GM23338 (cell line): ENCODE results near the gene CBS. TPM values are rescaled to one million over a fixed set of nuclear protein-coding genes. Genes with fewer than 3 reads are reported as not detected.
"Not testable (repeated sequence)": the region's sequence is repeated elsewhere in the genome, so short reads cannot be mapped to it uniquely, and the experiment has no call there.

ENCODE experiments used
- ATAC-seq: fragments of 200-7000 bp; cut with Tn5 transposase; 3 replicates; pipeline ENCODE4 v1.9.1; 2020
- DNase-seq: peaks from one replicate; pipeline ENCODE4 v3.0.0-alpha.2; 2015; ENCODE audit warnings: low spot score
- H2AFZ ChIP-seq: fragments of 200-600 bp; sonication (generic); 2 replicates; pipeline ENCODE4 v1.8.0; 2016; ENCODE audit warnings: antibody characterized with exemption, mild to moderate bottlenecking, moderate library complexity
- H3F3A ChIP-seq: fragments of 200-600 bp; sonication (generic); replicated peaks from 2 replicates; pipeline ENCODE4 v1.8.0; 2017; ENCODE audit warnings: antibody characterized with exemption, mixed run types, low read depth
- H3K27ac ChIP-seq: fragments of 200-600 bp; sonication (generic); 2 replicates; pipeline ENCODE4 v1.6.1; 2016; ENCODE audit warnings: low read depth
- H3K27me3 ChIP-seq: fragments of 200-600 bp; sonication (generic); 2 replicates; pipeline ENCODE4 v1.8.0; 2016; ENCODE audit warnings: mild to moderate bottlenecking, mixed run types, moderate library complexity; ENCODE audit not compliant: insufficient read depth
- H3K36me3 ChIP-seq: fragments of 200-600 bp; sonication (generic); 2 replicates; pipeline ENCODE4 v1.8.0; 2016; ENCODE audit warnings: mild to moderate bottlenecking; ENCODE audit not compliant: insufficient read depth
- H3K4me1 ChIP-seq: fragments of 200-600 bp; sonication (generic); 2 replicates; pipeline ENCODE4 v1.8.0; 2016; ENCODE audit warnings: mild to moderate bottlenecking, moderate library complexity; ENCODE audit not compliant: insufficient read depth
- H3K4me2 ChIP-seq: fragments of 200-600 bp; sonication (generic); 2 replicates; pipeline ENCODE4 v1.7.1; 2017; ENCODE audit warnings: mixed run types
- H3K4me3 ChIP-seq: fragments of 200-600 bp; sonication (generic); 2 replicates; pipeline ENCODE4 v1.6.1; 2016; ENCODE audit warnings: mixed run types
- H3K79me2 ChIP-seq: fragments of 200-600 bp; sonication (generic); replicated peaks from 2 replicates; pipeline ENCODE4 v1.8.0; 2017; ENCODE audit warnings: mild to moderate bottlenecking; ENCODE audit not compliant: insufficient read depth
- H3K9me2 ChIP-seq: fragments of 200-600 bp; sonication (generic); 2 replicates; pipeline ENCODE4 v1.8.0; 2017; ENCODE audit not compliant: insufficient read depth
- H4K20me1 ChIP-seq: fragments of 200-600 bp; sonication (generic); replicated peaks from 2 replicates; pipeline ENCODE4 v1.8.0; 2017; ENCODE audit warnings: mild to moderate bottlenecking; ENCODE audit not compliant: insufficient read depth
- H3K27ac Mint-ChIP-seq: 2 replicates; pipeline ENCODE4 v1.8.0; 2020; ENCODE audit warnings: inconsistent platforms, mild to moderate bottlenecking, moderate library complexity, mixed read lengths
- H3K27me3 Mint-ChIP-seq: 3 replicates; pipeline ENCODE4 v1.8.0; 2022; ENCODE audit warnings: low read depth, mild to moderate bottlenecking, moderate library complexity, mixed read lengths, inconsistent platforms; ENCODE audit not compliant: insufficient read depth, poor library complexity
- H3K36me3 Mint-ChIP-seq: 3 replicates; pipeline ENCODE4 v1.8.0; 2021; ENCODE audit warnings: low read depth, mild to moderate bottlenecking, inconsistent platforms, moderate library complexity, mixed read lengths
- H3K4me1 Mint-ChIP-seq: 3 replicates; pipeline ENCODE4 v1.8.0; 2020; ENCODE audit warnings: mild to moderate bottlenecking, inconsistent platforms, mixed read lengths
- H3K4me3 Mint-ChIP-seq: 3 replicates; pipeline ENCODE4 v1.8.0; 2021; ENCODE audit warnings: moderate library complexity, mild to moderate bottlenecking, inconsistent platforms, mixed read lengths
- H3K9me3 Mint-ChIP-seq: 3 replicates; pipeline ENCODE4 v1.8.0; 2020; ENCODE audit warnings: moderate library complexity, mild to moderate bottlenecking, inconsistent platforms, mixed read lengths
- POLR2AphosphoS5 ChIP-seq: IDR thresholded peaks from 2 replicates; pipeline ENCODE4 v1.6.1; 2016; ENCODE audit warnings: antibody characterized with exemption, low read depth
- polyA plus RNA-seq: library from polyadenylated mRNA; unstranded; fragments of >200 nt; fragmentation: Nextera tagmentation; extraction: Ambion mirVana; gene quantifications from 2 replicates; pipeline ENCODE4 v1.2.1, GENCODE V29; 2016
- total RNA-seq: library from RNA; depleted of rRNA; stranded (reverse); fragments of >200 nt; shearing (Covaris generic); gene quantifications from 2 replicates; pipeline ENCODE4 v1.2.3, GENCODE V29; 2014
- TF ChIP-seq, protein P1 (sequence below), 2 experiments: fragments of 200-600 bp in 1 of 2; sonication (generic) in 1 of 2; conservative IDR thresholded peaks; 2 replicates each; pipeline versions ENCODE4 v1.5.1 to v1.6.1; 2016 to 2017; ENCODE audit warnings: antibody characterized with exemption in 2 of 2, low read depth in 2 of 2, mild to moderate bottlenecking in 2 of 2, moderate library complexity in 1 of 2

Gene CBS
- total and polyA plus RNA-seq, 2 experiments from 2014 or later, result 421 to 861 TPM

DNA sequence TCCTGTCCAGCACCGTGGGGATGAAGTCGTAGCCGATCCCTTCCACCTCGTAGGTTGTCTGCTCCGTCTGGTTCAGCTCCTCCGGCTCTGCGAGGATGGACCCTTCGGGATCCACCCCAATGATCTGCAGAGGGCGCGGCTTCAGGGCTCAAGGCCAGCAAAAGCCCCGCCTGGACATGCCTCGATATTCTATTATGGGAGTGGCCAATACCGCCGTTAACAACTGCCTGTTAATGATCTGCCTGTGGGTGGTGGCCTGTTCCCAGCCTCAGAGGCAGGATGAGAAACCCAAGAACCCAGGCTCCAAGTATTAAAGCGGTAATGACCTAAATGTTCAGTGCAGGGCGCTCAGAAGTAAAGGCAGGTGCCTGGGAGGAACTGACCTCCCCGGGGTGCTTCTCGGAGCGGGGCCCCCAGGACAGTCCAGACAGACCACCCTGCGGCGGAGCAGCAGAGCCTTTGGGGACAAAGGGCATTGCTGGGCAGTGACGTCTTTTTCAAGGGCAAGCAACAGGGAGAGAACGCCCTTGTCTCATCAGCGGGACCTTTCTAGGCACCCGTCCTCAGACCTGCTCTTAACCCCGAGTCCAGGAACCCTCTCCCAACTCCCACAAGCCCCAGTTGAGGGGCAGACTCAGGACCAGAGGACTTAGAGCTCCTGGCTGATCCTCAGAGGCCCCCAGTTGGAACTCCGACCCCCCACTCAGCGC lies 12.5 kb downstream of the CBS start:
- not testable (repeated sequence) for H3K4me3 ChIP-seq, H3K4me3 Mint-ChIP-seq, H3F3A ChIP-seq, H3K27me3 Mint-ChIP-seq, H3K4me2 ChIP-seq, ATAC-seq, H3K4me1 Mint-ChIP-seq, DNase-seq, H3K9me3 Mint-ChIP-seq, H4K20me1 ChIP-seq, H3K27me3 ChIP-seq, H3K4me1 ChIP-seq, H3K36me3 ChIP-seq, H2AFZ ChIP-seq, H3K36me3 Mint-ChIP-seq, H3K79me2 ChIP-seq, H3K27ac Mint-ChIP-seq, H3K27ac ChIP-seq, H3K9me2 ChIP-seq

DNA sequence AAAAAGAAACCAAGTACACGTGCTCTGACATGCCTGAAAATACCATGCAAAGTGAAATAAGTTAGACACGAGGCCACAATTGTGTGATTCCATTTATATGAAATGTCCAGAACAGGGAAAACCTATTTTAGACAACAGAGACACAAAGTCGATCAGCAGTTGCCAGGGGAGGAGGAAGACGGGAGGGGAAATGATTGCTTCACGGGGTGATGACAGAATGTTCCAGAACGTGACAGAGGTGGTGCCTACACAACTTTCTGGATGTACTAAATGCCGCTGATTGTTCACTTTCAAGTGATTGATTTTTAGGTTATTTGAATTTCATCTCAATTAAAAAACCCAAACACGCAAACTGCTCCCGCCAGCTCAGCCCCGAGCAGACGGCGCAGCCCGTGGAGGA lies 22.5 kb downstream of the CBS start:
- not testable (repeated sequence) for H3K9me2 ChIP-seq, H3K27ac ChIP-seq, H3K79me2 ChIP-seq, DNase-seq, H3F3A ChIP-seq, H3K4me2 ChIP-seq, H3K9me3 Mint-ChIP-seq, H3K4me3 Mint-ChIP-seq, H3K4me3 ChIP-seq, ATAC-seq, H3K27me3 ChIP-seq, H4K20me1 ChIP-seq, H3K36me3 Mint-ChIP-seq, H3K4me1 Mint-ChIP-seq, H3K36me3 ChIP-seq, H3K27me3 Mint-ChIP-seq, H2AFZ ChIP-seq, H3K27ac Mint-ChIP-seq, H3K4me1 ChIP-seq

DNA sequence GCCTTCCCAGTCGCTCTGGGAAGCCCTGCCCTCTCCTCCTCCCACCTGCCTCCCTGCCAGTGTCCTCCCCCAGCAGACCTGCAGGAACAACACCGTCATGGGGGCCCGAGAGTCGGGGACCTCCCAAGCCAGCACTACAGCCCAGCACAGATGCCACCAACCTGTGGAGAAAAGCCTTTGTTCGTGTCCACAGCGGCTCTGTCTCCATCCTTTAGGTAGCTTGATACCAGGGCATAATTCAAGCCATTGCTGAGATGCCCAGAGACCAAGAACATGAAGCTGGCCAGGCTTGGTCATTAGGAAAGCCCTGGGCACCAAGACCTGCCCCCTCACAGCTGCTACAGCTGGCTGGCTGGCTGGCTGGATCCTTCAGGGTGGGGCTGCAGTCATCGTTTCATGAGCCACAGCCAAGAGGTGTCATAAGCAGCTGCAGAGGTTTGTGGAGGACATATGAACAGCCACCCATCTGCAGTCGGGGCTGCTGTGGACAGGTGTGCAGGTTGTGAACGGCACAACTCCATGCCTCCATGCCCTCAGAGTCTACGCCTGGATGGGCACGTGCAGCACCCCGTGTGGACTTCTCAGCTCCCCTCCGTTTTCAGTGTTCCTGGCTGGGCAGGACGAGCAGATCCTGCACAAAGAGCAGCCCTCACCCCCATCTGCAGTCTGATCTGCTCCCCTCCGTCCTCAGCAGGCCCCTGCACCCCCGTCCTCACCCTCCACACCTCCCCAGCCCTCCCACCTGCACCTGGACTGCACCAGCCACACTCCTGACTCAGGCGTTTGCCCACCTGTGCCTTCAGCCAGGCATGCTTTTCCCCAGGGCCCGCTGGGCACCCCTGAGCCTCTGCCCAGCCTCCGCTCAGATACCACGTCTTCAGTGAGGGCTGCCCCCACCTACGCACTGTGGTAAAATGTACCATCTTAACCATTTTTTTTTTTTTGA lies 29.5 kb downstream of the CBS start:
- H3K4me1 ChIP-seq, H3K4me3 ChIP-seq, H3K4me1 Mint-ChIP-seq, H3K36me3 Mint-ChIP-seq, H3K36me3 ChIP-seq, H4K20me1 ChIP-seq, H3K27ac Mint-ChIP-seq, H3K9me3 Mint-ChIP-seq, H2AFZ ChIP-seq, H3F3A ChIP-seq, H3K27me3 ChIP-seq, H3K27me3 Mint-ChIP-seq, H3K27ac ChIP-seq, H3K4me3 Mint-ChIP-seq, H3K9me2 ChIP-seq, DNase-seq, H3K4me2 ChIP-seq, H3K79me2 ChIP-seq: not testable (repeated sequence)
- TF ChIP-seq POLR2AphosphoS5, result 0 out of 2 replicates have a peak, but pooled peaks have one; percentile 7
- ATAC-seq, result peak; percentile 31

DNA sequence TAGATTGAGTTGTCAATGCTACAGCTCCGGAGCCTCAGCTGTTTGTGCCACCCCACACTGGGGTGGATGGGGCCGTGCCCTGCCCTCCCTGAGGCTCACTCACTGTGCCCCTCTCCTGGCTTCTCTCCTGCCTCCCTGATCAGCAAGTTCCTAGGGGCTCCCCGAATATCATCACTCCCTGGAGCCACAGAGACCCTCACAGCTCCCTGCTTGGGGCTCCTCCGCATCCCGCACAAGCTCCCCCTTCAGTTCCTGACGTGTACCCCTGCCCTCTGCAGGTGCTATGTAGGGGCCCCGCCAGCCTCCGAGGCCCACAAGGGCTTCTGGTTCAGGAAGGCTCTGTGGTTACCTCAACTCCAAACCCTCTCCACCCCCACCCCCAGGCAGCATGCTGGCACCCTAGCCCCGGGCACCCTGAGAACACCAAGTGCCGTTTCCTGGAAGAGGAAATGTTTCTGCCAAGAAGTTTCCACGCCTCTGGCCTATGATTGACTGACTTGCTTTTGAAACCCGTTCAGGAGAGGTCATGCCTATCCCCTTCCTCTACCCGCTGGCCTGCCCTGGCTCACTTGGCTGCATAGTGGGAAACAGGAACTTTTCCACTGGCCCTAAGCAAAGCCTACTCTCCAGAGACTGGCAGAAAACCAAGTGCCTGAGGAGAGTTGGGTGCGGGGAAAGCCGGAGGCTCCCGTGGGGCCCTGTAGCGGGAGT lies 30.3 kb downstream of the CBS start:
- not testable (repeated sequence) for H2AFZ ChIP-seq, H3K36me3 Mint-ChIP-seq, H3K9me2 ChIP-seq, H3K36me3 ChIP-seq, H3K4me1 ChIP-seq, H3K4me2 ChIP-seq, H3K79me2 ChIP-seq, H3F3A ChIP-seq, H4K20me1 ChIP-seq, H3K4me1 Mint-ChIP-seq, H3K4me3 Mint-ChIP-seq, H3K27me3 ChIP-seq, H3K27ac ChIP-seq, H3K27me3 Mint-ChIP-seq, H3K9me3 Mint-ChIP-seq, H3K4me3 ChIP-seq, DNase-seq
- H3K27ac Mint-ChIP-seq, result peak overlapping the region; percentile 61; the same call in 1 of the 2 replicates
- TF ChIP-seq, protein P1, sequence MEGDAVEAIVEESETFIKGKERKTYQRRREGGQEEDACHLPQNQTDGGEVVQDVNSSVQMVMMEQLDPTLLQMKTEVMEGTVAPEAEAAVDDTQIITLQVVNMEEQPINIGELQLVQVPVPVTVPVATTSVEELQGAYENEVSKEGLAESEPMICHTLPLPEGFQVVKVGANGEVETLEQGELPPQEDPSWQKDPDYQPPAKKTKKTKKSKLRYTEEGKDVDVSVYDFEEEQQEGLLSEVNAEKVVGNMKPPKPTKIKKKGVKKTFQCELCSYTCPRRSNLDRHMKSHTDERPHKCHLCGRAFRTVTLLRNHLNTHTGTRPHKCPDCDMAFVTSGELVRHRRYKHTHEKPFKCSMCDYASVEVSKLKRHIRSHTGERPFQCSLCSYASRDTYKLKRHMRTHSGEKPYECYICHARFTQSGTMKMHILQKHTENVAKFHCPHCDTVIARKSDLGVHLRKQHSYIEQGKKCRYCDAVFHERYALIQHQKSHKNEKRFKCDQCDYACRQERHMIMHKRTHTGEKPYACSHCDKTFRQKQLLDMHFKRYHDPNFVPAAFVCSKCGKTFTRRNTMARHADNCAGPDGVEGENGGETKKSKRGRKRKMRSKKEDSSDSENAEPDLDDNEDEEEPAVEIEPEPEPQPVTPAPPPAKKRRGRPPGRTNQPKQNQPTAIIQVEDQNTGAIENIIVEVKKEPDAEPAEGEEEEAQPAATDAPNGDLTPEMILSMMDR (conservative IDR thresholded peaks at IDR 0.05; ENCODE audit: low read depth in 2 of 2), result peak in 1 of 2 experiments; percentile 9; a peak in 1 of 4 replicates
- peak; percentile 53 for ATAC-seq
